ENCODE measurements around the gene CDADC1. TPM values are rescaled to one million over a fixed set of nuclear protein-coding genes. Genes with fewer than 3 reads are reported as not detected.
A peak's percentile ranks its signal among the peaks of the same experiment; 100 is the strongest.

CDADC1 gene
- total RNA-seq, 1 experiment from 2014 or later: 4.0 TPM

DNA sequence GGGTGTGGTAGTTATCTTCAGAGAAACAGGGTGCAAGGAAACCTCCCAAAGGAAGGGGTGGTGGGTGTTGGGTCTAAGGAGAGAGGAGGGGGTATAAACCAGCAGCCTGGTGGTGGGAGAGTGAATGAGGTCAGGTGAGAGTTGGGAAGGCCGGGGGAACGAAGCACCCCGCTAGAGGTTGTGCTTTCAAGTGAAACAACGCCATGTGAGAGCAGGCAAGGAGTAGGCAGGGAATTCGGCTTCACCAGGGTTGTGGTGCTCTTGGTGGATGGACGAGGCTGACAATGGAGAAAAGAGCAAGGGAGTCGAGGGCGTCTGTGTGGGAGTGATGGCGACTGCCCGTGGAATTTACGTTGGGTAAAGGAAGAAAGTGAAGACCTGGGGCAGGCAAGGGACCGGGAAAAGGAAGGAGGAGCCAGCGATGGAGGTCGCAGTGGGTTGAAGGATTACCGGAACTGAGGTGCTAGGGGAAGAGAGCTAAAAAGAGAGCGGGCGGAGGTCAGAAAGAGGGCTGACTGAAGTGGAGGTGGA is 29.7 kb upstream of the CDADC1 start:
- ChIA-PET CTCF (interaction anchor here (1.1 to 1.7 kb wide), 2 partner anchors 63 to 119 kb away, joined by 3 read pairs; no protein-coding TSS in a partner anchor), POLR2A (no interaction called here)
- H3K36me3 Mint-ChIP-seq: 0 out of 2 replicates have a peak, but pooled peaks cover 3% of the 10 kb centered on the region
- no peak for ATAC-seq
- TF ChIP-seq IRF2 (CRISPR knock-in tag; IDR thresholded peaks at IDR 0.05; ENCODE audit: borderline replicate concordance, low read depth) (no peak), CREM (CRISPR knock-in tag; IDR thresholded peaks at IDR 0.05) (no peak), ZNF219 (CRISPR knock-in tag; IDR thresholded peaks at IDR 0.05; ENCODE audit: borderline replicate concordance) (no peak), STAT6 (CRISPR knock-in tag; conservative IDR thresholded peaks at IDR 0.05; ENCODE audit: low read depth) (no peak)
- peaks cover 43% of the 10 kb centered on the region for H3K4me1 Mint-ChIP-seq
- no peak overlapping the region for H3K27ac Mint-ChIP-seq
- peak overlapping the region; percentile 65 for H3K4me3 Mint-ChIP-seq
- no peak for DNase-seq (ENCODE audit: low spot score)
- H3K27me3 Mint-ChIP-seq (ENCODE audit: low read depth): peaks cover 75% of the 10 kb centered on the region
- H3K9me3 Mint-ChIP-seq: no peaks in the 10 kb centered on the region

DNA sequence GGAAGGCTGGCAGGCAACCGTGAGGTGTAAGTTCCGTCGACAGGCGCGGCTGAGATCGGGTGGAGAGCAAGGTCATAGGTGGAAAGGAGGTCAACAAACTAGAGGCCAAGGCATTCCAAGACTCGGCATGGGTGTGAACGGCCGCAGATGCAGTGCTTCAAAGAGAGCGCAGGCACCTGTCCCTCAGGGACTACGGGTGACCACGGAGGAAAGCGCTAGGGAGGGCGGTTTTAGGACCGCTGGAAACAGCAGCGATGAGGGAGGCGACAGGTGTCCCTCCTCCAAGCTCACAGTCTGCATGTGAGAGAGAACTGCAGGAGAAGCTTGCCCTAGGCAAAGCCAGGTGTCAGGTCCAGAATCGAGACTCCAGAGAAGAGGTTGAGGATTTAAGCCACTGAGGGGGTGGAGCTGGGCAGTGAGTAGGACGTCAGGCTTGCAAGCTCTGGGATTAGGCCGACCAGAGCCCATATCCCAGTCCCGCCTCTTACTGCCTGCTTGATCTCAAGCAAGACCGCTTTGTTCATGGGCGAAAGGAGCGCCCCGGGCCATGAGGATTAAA is 29.2 kb upstream of the CDADC1 start:
- H3K9me3 Mint-ChIP-seq: no peaks in the 10 kb centered on the region
- ChIA-PET CTCF (interaction anchor here (1.1 to 1.7 kb wide), 2 partner anchors 63 to 119 kb away, joined by 3 read pairs; no protein-coding TSS in a partner anchor), POLR2A (no interaction called here)
- peaks cover 81% of the 10 kb centered on the region for H3K27me3 Mint-ChIP-seq (ENCODE audit: low read depth)
- ATAC-seq (peak; percentile 5; the same call in 1 of the 2 replicates), DNase-seq (ENCODE audit: low spot score) (peak; percentile 38)
- peaks cover 42% of the 10 kb centered on the region for H3K4me1 Mint-ChIP-seq
- 0 out of 2 replicates have a peak, but pooled peaks cover 3% of the 10 kb centered on the region for H3K36me3 Mint-ChIP-seq
- peak overlapping the region; percentile 65 for H3K4me3 Mint-ChIP-seq
- no peak for TF ChIP-seq USF2 (CRISPR knock-in tag; IDR thresholded peaks at IDR 0.05)
- TF ChIP-seq ZNF425 (CRISPR knock-in tag; conservative IDR thresholded peaks at IDR 0.05): no peak
- peak; percentile 31; the same call in 1 of the 2 replicates for TF ChIP-seq MAX (CRISPR knock-in tag; IDR thresholded peaks at IDR 0.05)
- TF ChIP-seq, protein P1, sequence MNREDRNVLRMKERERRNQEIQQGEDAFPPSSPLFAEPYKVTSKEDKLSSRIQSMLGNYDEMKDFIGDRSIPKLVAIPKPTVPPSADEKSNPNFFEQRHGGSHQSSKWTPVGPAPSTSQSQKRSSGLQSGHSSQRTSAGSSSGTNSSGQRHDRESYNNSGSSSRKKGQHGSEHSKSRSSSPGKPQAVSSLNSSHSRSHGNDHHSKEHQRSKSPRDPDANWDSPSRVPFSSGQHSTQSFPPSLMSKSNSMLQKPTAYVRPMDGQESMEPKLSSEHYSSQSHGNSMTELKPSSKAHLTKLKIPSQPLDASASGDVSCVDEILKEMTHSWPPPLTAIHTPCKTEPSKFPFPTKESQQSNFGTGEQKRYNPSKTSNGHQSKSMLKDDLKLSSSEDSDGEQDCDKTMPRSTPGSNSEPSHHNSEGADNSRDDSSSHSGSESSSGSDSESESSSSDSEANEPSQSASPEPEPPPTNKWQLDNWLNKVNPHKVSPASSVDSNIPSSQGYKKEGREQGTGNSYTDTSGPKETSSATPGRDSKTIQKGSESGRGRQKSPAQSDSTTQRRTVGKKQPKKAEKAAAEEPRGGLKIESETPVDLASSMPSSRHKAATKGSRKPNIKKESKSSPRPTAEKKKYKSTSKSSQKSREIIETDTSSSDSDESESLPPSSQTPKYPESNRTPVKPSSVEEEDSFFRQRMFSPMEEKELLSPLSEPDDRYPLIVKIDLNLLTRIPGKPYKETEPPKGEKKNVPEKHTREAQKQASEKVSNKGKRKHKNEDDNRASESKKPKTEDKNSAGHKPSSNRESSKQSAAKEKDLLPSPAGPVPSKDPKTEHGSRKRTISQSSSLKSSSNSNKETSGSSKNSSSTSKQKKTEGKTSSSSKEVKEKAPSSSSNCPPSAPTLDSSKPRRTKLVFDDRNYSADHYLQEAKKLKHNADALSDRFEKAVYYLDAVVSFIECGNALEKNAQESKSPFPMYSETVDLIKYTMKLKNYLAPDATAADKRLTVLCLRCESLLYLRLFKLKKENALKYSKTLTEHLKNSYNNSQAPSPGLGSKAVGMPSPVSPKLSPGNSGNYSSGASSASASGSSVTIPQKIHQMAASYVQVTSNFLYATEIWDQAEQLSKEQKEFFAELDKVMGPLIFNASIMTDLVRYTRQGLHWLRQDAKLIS (CRISPR knock-in tag; IDR thresholded peaks at IDR 0.05; ENCODE audit: borderline replicate concordance): no peak
- H3K27ac Mint-ChIP-seq: no peak overlapping the region

- DNase-seq (ENCODE audit: low spot score): no peak
- CTCF ChIA-PET: interaction anchor here (1.0 kb wide), 3 partner anchors 9 to 61 kb away, joined by 3 to 4 read pairs (median 3); no protein-coding TSS in a partner anchor
- H3K27me3 Mint-ChIP-seq (ENCODE audit: low read depth): peaks cover 91% of the 10 kb centered on the region
- H3K4me1 Mint-ChIP-seq: peaks cover 31% of the 10 kb centered on the region
- no peak; the same call in 1 of the 2 replicates for ATAC-seq
- no peak for TF ChIP-seq NFATC4 (CRISPR knock-in tag; IDR thresholded peaks at IDR 0.05)
- TF ChIP-seq RORB (CRISPR knock-in tag; IDR thresholded peaks at IDR 0.05): no peak
- no peak for TF ChIP-seq ZNF219 (CRISPR knock-in tag; IDR thresholded peaks at IDR 0.05; ENCODE audit: borderline replicate concordance)
- TF ChIP-seq CBFB (CRISPR knock-in tag; IDR thresholded peaks at IDR 0.05; ENCODE audit: low read depth): 0 out of 2 replicates have a peak, but pooled peaks have one; percentile 11
- TF ChIP-seq NFYB (CRISPR knock-in tag; conservative IDR thresholded peaks at IDR 0.05; ENCODE audit: low read depth): no peak
- TF ChIP-seq ZNF425 (CRISPR knock-in tag; conservative IDR thresholded peaks at IDR 0.05): no peak
- no peak for TF ChIP-seq ESRRA (CRISPR knock-in tag; IDR thresholded peaks at IDR 0.05; ENCODE audit: borderline replicate concordance)
- H3K27ac Mint-ChIP-seq: no peak overlapping the region
- POLR2A ChIA-PET: no interaction called here
- peak overlapping the region; percentile 65 for H3K4me3 Mint-ChIP-seq
- H3K9me3 Mint-ChIP-seq: no peaks in the 10 kb centered on the region
- H3K36me3 Mint-ChIP-seq: 0 out of 2 replicates have a peak, but pooled peaks cover 3% of the 10 kb centered on the region
Measured at GRCh38 chr13:49219647-49220035, 28.1 kb upstream of the CDADC1 start.

Measured in WTC11 (cell line).